Memory B cell (primary cell): Measurements from ENCODE around the gene OXLD1.

ENCODE experiments used
- ATAC-seq: fragments of 150-1000 bp; cut with Tn5 transposase; 2 replicates; pipeline ENCODE4 v1.10.0; 2021; ENCODE audit warnings: low read depth, mild to moderate bottlenecking, moderate library complexity
- DNase-seq, 2 donors: peaks; one replicate each; pipeline ENCODE4 v3.0.0; 2022; ENCODE audit warnings: low spot score in 2 of 2
- H3K27ac Mint-ChIP-seq: one replicate; pipeline ENCODE4 v1.8.0; 2022; ENCODE audit warnings: mild to moderate bottlenecking, moderate library complexity, mixed read lengths
- H3K27me3 Mint-ChIP-seq: one replicate; pipeline ENCODE4 v1.8.0; 2022; ENCODE audit warnings: mixed read lengths
- H3K36me3 Mint-ChIP-seq: one replicate; pipeline ENCODE4 v1.8.0; 2022; ENCODE audit warnings: mild to moderate bottlenecking, mixed read lengths
- H3K4me1 Mint-ChIP-seq: one replicate; pipeline ENCODE4 v1.8.0; 2022; ENCODE audit warnings: mixed read lengths
- H3K4me3 Mint-ChIP-seq: one replicate; pipeline ENCODE4 v1.8.0; 2022; ENCODE audit warnings: mild to moderate bottlenecking, moderate library complexity, mixed read lengths
- H3K9me3 Mint-ChIP-seq: one replicate; pipeline ENCODE4 v1.8.0; 2022; ENCODE audit warnings: mixed read lengths

OXLD1 gene

DNA sequence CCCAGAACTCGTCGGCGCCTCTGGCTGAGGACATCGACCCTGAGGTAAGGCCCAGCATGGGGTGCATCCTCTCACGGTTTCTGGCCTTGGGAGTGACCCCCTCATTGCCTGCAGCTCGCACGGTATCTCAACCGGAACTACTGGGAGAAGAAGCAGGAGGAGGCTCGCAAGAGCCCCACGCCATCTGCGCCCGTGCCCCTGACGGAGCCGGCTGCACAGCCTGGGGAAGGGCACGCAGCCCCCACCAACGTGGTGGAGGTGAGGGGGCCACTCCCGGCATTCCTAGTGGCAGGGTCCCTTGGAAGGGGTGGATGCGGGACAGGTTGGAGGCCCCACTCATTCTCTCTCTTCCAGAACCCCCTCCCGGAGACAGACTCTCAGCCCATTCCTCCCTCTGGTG lies 28.4 kb upstream of the OXLD1 start:
- H3K27me3 Mint-ChIP-seq: no peaks in the 10 kb centered on the region
- DNase-seq (no peak), ATAC-seq (no peak)
- H3K36me3 Mint-ChIP-seq: peaks cover 19% of the 10 kb centered on the region
- no peaks in the 10 kb centered on the region for H3K9me3 Mint-ChIP-seq
- H3K4me3 Mint-ChIP-seq: no peak overlapping the region
- H3K27ac Mint-ChIP-seq: no peak overlapping the region
- no peaks in the 10 kb centered on the region for H3K4me1 Mint-ChIP-seq

DNA sequence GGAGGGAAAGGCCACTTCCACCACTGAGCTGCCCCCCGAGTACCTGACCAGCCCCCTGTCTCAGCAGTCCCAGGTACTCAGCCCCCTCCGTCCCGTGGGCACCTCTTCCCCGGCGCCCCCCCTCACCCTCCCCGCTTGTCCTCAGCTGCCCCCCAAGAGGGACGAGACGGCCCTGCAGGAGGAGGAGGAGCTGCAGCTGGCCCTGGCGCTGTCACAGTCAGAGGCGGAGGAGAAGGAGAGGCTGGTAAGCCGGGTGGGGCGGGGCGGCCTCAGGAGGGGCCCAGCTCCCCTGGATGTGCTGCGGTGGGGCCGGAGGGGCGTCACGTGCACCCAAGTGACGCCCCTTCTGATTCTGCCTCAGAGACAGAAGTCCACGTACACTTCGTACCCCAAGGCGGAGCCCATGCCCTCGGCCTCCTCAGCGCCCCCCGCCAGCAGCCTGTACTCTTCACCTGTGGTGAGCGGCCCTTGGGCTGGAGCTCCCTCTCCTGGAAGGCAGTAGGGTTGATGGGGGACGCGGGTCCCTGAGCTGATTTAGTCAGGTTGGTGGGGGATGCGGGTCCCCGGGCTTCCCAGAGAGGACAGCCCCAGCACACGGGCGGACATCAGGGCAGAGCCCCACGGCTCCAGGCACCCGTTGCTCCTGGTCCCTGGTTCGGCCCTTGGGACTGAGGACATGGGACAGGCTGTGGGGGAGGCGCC lies 27.3 kb upstream of the OXLD1 start:
- Mint-ChIP-seq H3K9me3 (no peaks in the 10 kb centered on the region), H3K36me3 (peaks cover 22% of the 10 kb centered on the region), H3K27me3 (no peaks in the 10 kb centered on the region), H3K4me1 (peaks cover 4% of the 10 kb centered on the region), H3K27ac (no peak overlapping the region), H3K4me3 (no peak overlapping the region)
- DNase-seq: no peak
- no peak for ATAC-seq

DNA sequence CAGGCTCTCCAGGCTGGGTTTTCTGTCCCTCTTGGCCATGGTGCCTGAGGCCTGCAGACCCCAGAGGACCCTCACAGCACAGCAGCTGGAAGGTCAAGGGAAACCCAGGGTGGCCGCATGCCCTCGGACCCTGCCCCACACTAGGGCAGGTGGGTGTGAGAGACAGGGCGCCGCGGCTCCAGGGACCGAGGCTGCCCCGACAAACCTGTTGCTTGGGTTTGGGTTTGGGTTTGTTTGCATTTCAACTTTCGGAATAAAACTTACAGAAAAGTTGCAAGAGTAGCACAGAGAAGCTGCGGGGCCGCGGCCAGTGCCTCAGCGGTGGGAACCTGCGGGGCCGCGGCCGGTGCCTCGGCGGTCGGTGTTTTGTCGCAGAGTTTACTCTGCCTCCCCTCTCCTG lies 25.2 kb upstream of the OXLD1 start:
- DNase-seq (no peak), ATAC-seq (no peak)
- Mint-ChIP-seq H3K36me3 (peaks cover 20% of the 10 kb centered on the region), H3K9me3 (no peaks in the 10 kb centered on the region), H3K4me3 (no peak overlapping the region), H3K4me1 (peaks cover 8% of the 10 kb centered on the region), H3K27ac (no peak overlapping the region), H3K27me3 (no peaks in the 10 kb centered on the region)

DNA sequence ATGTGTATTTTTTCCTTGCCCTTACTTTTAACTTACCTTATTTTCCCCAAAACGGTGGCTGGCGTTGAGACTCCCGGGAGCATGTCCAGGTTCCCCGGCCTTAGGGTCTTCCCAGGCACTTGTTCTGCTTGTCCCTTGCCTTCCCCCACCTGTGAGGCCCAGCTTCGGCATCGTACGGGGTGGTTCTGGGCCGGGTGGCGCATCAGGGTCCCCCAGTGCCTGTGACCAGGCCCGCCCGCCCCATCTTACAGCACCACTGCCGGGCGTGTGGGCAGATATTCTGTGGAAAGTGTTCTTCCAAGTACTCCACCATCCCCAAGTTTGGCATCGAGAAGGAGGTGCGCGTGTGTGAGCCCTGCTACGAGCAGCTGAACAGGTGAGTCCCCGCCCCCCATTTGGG lies 24.8 kb upstream of the OXLD1 start:
- H3K36me3 Mint-ChIP-seq: peaks cover 23% of the 10 kb centered on the region
- ATAC-seq: no peak
- H3K9me3 Mint-ChIP-seq: no peaks in the 10 kb centered on the region
- no peaks in the 10 kb centered on the region for H3K27me3 Mint-ChIP-seq
- peaks cover 11% of the 10 kb centered on the region for H3K4me1 Mint-ChIP-seq
- H3K27ac Mint-ChIP-seq: no peak overlapping the region
- DNase-seq: no peak
- no peak overlapping the region for H3K4me3 Mint-ChIP-seq

DNA sequence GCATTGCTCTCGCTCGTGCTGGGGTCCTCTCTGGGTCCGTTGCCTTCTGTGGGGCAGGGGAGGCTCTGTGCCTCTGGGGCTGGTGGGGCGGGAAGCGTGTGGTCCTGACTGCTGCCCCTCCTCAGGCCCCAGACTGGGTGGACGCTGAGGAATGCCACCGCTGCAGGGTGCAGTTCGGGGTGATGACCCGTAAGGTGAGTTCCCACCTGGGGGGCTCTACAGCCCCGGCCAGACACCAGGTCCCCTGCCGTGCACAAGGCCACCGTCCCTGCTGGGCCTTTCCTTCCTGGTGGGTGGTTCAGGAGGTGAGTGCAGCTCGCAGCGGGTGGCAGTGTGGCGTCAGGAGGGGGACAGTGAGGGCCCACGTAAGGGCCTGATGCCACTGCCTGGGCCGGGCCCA lies 24.1 kb upstream of the OXLD1 start:
- Mint-ChIP-seq H3K4me1 (peaks cover 12% of the 10 kb centered on the region), H3K27ac (no peak overlapping the region), H3K9me3 (no peaks in the 10 kb centered on the region), H3K27me3 (no peaks in the 10 kb centered on the region), H3K36me3 (peaks cover 23% of the 10 kb centered on the region), H3K4me3 (no peak overlapping the region)
- no peak for ATAC-seq
- no peak for DNase-seq

DNA sequence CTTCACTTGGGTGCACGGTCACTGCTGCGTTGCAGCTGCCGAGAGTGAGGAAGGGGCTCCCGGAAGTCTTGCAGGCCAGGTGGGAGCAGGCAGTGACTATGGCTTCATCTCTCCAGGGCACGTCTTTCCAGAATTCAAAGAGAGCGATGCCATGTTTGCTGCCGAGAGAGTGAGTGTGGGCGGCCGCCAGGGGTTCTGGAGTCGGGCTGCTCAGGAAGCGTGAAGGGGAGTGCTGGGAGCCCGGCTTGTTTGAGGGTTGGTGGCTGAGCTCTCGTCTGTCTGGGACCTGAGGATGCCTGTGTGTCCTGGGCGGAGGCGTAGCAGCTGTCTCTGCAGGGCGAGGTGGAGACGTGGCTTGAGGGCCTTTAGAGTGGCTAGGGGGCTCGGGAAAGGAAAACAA lies 23.7 kb upstream of the OXLD1 start:
- H3K9me3 Mint-ChIP-seq: no peaks in the 10 kb centered on the region
- H3K4me3 Mint-ChIP-seq: no peak overlapping the region
- peaks cover 16% of the 10 kb centered on the region for H3K4me1 Mint-ChIP-seq
- ATAC-seq (no peak), DNase-seq (no peak)
- no peak overlapping the region for H3K27ac Mint-ChIP-seq
- H3K27me3 Mint-ChIP-seq: no peaks in the 10 kb centered on the region
- H3K36me3 Mint-ChIP-seq: peaks cover 23% of the 10 kb centered on the region

DNA sequence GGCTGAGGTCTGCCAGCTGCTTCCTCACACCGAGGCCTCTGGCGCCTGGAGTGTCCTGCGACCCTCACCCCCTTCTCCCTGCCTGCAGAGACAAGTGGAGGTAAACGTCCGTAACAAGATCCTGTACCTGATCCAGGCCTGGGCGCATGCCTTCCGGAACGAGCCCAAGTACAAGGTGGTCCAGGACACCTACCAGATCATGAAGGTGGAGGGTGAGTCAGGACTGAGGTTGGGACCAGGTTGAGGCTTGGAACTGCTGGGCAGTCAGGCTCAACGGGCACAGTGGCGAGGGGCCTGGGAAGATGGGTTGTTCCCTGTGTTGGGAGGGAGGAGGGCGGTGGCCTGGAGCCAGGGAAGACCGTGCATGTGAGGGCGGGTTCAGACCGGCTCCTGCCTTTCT lies 22.2 kb upstream of the OXLD1 start:
- H3K4me3 Mint-ChIP-seq: no peak overlapping the region
- H3K4me1 Mint-ChIP-seq: peaks cover 22% of the 10 kb centered on the region
- DNase-seq (no peak), ATAC-seq (no peak)
- H3K27me3 Mint-ChIP-seq: no peaks in the 10 kb centered on the region
- no peaks in the 10 kb centered on the region for H3K9me3 Mint-ChIP-seq
- H3K27ac Mint-ChIP-seq: no peak overlapping the region
- H3K36me3 Mint-ChIP-seq: peaks cover 21% of the 10 kb centered on the region

DNA sequence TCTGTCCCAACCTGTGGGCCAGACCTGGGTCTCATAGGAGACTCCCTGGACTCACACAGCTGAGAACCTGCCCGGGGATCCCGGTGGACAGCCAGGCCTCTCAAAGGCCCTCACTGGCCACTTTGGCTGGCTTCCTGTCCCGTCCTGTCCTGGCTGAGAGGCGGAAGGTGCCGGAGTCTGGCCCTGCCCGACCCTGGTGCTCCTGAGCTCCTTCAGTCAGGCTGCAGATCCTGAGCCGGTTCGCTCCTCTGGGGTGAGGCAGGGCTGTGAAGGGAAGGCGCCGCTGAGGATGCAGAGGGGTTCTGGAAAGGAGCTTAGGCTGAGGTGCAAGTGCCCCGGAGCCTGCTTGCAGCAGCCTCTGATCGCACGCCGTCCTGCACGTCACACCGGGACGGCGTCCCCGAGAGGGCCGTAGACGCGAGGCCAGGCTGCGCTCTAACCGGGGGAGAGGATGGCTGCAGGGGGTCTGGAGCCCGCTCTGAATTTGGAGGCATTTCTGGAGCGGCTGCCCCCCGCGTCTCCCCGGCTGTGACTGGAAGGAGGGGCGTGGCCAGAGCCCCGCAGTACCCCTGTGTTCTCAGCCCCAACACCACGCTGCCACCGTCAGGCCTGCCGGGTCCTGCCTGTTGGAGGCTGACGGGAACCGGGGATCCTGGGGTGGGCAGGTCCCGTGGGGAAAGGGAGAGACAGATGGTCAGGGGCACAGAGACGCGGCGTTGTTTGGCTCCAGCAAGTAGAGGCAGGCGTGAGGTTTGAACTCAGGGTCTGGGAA lies 21.6 kb upstream of the OXLD1 start:
- Mint-ChIP-seq H3K4me3 (no peak overlapping the region), H3K9me3 (no peaks in the 10 kb centered on the region), H3K36me3 (peaks cover 21% of the 10 kb centered on the region), H3K27me3 (no peaks in the 10 kb centered on the region), H3K27ac (no peak overlapping the region), H3K4me1 (peaks cover 22% of the 10 kb centered on the region)
- ATAC-seq (no peak), DNase-seq (no peak)

DNA sequence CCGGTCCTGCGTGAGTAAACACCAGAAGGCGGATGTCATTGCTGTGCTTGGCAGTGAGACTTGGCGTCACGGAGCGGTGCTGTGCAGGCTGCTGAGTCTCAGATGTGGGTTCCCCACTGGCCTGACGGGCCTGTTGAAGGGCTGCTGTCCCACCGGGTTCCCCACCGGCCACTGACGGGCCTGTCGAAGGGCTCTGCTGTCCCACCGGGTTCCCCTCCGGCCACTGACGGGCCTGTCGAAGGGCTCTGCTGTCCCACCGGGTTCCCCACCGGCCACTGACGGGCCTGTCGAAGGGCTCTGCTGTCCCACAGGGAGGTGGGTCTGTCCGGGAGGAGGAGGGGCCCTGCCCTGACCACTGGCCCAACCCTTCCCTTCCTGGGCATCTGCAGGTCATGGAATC lies 20.2 kb upstream of the OXLD1 start:
- Mint-ChIP-seq H3K27me3 (no peaks in the 10 kb centered on the region), H3K27ac (no peak overlapping the region), H3K36me3 (peaks cover 21% of the 10 kb centered on the region), H3K9me3 (no peaks in the 10 kb centered on the region), H3K4me1 (peaks cover 27% of the 10 kb centered on the region), H3K4me3 (no peak overlapping the region)
- DNase-seq (no peak), ATAC-seq (no peak)

DNA sequence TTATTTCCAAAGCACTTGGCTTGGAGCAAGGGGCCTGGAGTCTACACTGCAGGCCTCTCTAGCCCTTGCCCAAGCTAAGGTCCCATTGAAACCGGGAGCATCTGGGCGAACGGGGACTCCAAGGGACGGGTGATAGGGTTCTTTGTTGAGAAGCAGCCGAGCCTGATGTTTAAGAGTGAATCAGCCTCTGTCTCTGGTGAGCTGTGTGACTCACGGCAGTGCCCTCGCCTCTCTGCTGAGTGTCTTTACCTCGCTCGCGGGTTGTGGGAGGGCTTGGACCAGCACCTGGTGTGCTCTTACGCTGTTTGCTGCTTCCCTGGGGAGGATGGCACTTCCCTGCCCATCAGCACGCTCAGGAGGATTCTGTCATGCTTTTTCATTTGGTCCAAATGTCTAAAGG lies 18.7 kb upstream of the OXLD1 start:
- peaks cover 27% of the 10 kb centered on the region for H3K4me1 Mint-ChIP-seq
- ATAC-seq: no peak
- H3K27ac Mint-ChIP-seq: no peak overlapping the region
- H3K27me3 Mint-ChIP-seq: no peaks in the 10 kb centered on the region
- H3K4me3 Mint-ChIP-seq: peak overlapping the region; percentile 80
- peaks cover 18% of the 10 kb centered on the region for H3K36me3 Mint-ChIP-seq
- H3K9me3 Mint-ChIP-seq: no peaks in the 10 kb centered on the region
- no peak for DNase-seq

DNA sequence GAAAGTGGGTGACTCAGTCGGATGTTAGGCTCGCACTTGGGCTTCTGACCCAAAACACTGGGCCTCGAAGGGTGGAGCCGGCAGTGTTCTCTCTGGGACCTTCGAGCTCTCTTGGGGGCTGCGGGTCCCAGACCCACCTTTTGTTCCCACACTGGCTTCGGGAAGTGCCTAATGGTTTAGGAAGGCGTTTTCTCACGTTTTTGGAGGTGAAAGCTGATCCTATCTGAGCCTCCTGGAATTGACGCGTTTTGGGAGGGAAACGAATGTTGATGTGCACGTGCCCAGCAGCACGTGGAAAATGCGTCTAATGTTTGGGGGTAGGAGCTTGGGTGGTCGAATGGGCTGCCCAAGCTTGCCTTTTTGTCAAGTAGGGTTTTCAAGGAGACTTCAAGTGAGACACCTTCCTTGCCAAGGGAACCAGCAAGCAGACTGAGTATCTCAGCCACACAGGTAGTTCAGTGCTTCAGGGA lies 18.1 kb upstream of the OXLD1 start:
- DNase-seq (no peak), ATAC-seq (no peak)
- peaks cover 14% of the 10 kb centered on the region for H3K36me3 Mint-ChIP-seq
- H3K27me3 Mint-ChIP-seq: no peaks in the 10 kb centered on the region
- peaks cover 26% of the 10 kb centered on the region for H3K4me1 Mint-ChIP-seq
- H3K27ac Mint-ChIP-seq: peak overlapping the region; percentile 68
- H3K4me3 Mint-ChIP-seq: peak overlapping the region; percentile 80
- no peaks in the 10 kb centered on the region for H3K9me3 Mint-ChIP-seq

DNA sequence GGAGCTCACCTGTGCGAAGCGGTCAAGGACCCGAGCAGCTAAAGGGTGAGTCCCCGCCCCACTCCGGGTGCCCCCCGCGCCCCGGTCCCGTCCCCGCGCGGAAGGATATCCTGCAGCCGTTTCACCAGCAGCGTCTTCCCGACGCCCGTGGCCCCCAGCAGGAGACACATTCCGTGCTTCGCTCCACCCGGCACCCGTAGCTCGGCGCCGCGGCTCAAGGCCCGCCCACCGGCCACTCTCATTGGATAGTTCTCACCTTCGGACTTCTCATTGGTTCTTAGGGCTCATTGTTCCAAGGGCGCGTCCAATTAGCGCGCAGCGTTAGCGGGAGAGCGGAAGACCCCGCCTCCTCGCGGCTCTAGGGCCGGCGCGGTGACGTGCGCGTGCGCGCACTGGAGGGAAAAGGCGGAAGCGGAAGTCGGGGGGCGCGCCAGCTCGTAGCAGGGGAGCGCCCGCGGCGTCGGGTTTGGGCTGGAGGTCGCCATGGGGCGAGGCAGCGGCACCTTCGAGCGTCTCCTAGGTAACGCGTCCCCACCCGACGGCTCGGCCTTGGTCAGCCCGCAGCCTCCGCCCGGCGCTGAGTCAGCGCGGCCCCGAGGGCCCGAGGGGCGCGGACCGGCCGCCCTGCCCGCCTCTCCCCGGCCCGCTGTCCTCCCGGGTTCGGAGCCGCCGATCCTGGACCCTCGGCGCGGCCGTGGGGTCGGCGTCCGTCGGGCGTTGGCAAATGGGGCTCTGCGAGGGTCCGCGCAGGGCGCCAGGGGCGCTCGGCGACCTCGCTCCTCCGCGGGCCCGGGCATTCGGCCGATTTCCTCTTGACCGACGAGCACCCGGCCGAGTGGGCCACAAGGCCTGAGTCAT lies 17.4 kb upstream of the OXLD1 start, which contains the start of the genes ARL16 and HGS:
ARL16 (minus strand) TSS at position 214 of the 858 bp plus-strand sequence; CDS start at position 170, 44 bp downstream.
HGS (plus strand) TSS at position 428 of the 858 bp plus-strand sequence; CDS start at position 484, 56 bp downstream.
- Mint-ChIP-seq H3K4me3 (peak within 1 kb of the TSS; percentile 94), H3K9me3 (no peaks in the 10 kb centered on the region), H3K27ac (peak within 1 kb of the TSS; percentile 68), H3K27me3 (no peaks in the 10 kb centered on the region), H3K4me1 (peaks cover 22% of the 10 kb centered on the region), H3K36me3 (peaks cover 12% of the 10 kb centered on the region)
- DNase-seq (peak; percentile 93 to 97), ATAC-seq (peak; percentile 97)

DNA sequence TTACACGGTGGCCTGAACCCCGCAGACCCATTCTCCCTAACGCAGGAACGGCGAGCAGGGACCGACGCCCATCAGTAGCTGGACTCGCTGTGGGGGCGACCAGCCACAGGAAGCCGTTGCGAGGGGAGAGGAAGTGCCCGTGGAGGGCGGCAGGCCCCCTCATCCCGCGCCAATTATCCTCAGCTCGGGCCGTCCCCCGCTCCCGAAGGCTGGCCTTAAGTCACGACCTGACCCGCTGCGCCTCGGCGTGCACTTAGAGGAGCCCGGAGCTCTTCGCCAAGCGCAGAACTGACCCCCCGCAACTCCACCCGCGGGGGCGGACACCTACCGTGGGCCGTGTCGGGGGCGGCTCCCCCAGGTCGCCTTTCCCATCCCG lies 16.8 kb upstream of the OXLD1 start:
- peak; percentile 13 for ATAC-seq
- Mint-ChIP-seq H3K36me3 (peaks cover 12% of the 10 kb centered on the region), H3K4me3 (peak overlapping the region; percentile 94), H3K4me1 (peaks cover 22% of the 10 kb centered on the region), H3K27ac (peak overlapping the region; percentile 56), H3K9me3 (no peaks in the 10 kb centered on the region), H3K27me3 (no peaks in the 10 kb centered on the region)
- no peak for DNase-seq
